Activated T-helper 1 cell treated with Interleukin-2 at 50 U/mL for 16 hours (primary cell): ENCODE measurements around the gene COQ3.

Experiments
- DNase-seq: peaks from one replicate; pipeline ENCODE4 v3.0.0-alpha.2; 2020; ENCODE audit warnings: low read depth

Gene COQ3, protein sequence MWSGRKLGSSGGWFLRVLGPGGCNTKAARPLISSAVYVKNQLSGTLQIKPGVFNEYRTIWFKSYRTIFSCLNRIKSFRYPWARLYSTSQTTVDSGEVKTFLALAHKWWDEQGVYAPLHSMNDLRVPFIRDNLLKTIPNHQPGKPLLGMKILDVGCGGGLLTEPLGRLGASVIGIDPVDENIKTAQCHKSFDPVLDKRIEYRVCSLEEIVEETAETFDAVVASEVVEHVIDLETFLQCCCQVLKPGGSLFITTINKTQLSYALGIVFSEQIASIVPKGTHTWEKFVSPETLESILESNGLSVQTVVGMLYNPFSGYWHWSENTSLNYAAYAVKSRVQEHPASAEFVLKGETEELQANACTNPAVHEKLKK

DNA sequence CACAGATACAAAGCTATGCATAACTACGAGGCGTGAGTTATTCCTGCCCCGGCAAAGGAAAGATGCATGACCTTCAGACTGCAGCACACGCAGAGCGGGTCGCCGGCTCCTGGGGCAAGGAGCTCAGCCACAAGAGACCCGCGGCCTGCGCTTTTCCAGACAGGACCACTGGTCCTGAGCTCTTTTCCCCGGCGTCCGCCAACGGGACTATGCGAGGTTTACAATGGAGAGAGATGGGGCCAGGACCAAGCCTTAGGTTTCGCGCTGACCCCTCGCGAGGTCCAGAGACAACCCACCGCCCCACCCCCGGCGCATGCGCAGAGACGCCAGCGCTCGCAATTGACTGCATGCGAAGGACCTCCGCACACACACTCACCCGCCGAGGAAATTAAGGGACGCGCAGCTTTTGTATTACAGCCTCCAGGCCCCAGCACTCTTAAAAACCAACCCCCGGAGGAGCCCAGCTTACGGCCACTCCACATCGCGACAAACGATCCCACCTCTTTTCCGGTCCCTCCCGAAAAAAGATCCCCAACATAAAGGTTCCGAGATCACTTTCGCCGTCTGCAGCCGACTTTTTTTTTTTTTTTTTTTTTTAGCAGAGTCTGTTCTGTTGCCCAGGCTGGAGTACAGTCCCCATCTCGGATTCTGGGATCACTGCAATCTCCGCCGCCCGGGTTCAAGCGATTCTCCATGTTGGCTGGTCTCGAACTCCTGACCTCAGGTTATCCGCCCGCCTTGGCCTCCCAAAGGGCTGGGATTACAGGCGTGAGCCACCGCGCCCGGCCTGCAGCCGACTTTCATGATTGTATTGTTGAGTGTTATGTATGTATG is at the start of gene COQ3:
Gene COQ3 (minus strand): TSS at position 498 of the 834 bp plus-strand sequence. CDS start 16 bp downstream, at position 482.
- DNase-seq = peak; percentile 49

- DNase-seq = no peak
These were observed 40.9 kb upstream of the COQ3 start for GRCh38 chr6:99434702-99435530.

DNA sequence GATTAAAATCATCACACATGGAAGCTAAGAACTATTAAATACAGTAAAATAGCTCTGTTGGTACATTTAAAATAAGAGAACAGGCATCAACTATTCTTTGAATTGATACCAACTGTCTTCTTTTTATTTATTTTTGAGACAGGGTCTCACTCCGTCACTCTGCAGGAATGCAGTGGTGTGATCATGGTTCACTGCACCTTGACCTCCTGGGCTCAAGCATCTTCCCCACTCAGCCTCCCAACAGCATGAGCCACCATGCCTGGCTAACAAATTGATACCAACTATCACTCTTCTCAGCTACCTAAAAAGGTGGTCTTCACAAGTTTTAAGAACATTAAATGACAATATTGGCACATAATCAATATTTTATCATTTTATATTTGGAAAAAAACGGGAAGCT is 38.9 kb upstream of the COQ3 start:
- DNase-seq = no peak

DNA sequence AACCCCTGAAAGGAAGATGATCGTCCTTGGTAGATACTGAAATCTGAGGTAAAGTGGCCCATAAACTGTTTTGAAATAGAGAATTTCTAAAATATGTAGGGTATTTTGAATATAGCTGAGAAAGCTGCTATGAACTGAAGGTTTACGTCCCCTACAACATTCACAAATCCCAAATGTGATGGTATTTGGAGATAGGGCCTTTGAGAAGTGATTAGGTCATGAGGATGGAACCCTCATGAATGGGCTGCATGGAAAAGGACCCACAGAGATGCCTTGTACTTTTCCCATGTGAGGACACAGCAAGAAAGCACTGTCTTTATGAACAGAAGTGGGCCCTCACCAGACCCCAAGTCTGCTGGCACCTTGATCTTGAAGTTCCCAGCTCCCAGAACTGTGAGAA is 37.9 kb upstream of the COQ3 start:
- no peak for DNase-seq

GRCh38 chr6:99427988-99428387 is 34.0 kb upstream of the COQ3 start:
- DNase-seq = no peak

DNA sequence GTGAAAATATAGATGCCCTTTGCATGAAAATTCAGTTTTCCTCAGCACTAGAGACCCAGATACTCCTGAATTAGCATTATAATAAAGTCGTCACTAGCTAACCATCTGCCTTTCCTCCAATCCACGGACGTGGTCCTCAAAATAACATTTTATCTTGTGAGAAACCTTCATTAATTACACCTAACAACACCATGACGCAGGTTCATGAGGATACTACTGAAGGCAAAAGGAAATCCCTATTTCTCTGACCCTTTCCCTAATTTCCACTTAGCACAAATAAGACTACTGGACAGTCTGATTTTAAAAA is 32.4 kb upstream of the COQ3 start:
- DNase-seq = no peak

DNA sequence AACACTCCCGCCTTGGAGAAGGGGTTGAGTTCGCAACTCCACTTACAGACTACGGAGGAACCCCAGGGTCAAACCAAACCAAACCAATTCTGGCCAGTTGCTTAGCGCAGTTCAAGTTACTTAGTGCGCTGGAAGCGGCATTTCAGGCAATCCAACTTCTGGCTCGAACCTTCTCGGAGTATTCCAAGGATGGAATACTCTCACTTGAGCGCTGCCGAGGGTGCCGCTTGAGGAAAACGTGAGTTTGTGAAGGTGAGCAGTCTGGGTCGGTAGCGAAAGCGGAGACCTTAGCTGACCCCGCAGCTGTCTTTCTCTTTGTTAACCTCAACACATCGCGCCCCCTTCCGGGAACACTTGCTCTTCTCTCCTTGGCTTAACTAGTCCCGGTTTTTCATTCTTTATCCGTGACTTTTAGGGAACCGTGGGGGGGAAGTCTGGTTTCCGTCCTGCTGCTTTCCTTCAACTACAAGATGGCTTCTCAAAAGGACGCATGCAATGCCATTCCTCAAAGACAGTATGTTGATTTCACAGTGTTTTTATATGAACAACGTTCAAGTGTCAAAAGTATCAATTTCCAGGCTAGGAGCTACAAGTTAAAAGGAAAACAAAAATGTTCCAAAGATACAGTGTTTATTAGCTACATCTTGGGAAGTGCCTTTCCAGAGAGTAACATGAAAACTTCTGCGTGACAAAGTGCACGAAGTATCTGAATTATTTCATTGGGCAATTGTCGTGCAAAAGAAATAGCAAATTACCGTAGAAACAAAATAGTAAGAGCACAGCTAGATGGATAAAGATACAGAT is 31.9 kb upstream of the COQ3 start:
- peak; percentile 18 for DNase-seq

DNA sequence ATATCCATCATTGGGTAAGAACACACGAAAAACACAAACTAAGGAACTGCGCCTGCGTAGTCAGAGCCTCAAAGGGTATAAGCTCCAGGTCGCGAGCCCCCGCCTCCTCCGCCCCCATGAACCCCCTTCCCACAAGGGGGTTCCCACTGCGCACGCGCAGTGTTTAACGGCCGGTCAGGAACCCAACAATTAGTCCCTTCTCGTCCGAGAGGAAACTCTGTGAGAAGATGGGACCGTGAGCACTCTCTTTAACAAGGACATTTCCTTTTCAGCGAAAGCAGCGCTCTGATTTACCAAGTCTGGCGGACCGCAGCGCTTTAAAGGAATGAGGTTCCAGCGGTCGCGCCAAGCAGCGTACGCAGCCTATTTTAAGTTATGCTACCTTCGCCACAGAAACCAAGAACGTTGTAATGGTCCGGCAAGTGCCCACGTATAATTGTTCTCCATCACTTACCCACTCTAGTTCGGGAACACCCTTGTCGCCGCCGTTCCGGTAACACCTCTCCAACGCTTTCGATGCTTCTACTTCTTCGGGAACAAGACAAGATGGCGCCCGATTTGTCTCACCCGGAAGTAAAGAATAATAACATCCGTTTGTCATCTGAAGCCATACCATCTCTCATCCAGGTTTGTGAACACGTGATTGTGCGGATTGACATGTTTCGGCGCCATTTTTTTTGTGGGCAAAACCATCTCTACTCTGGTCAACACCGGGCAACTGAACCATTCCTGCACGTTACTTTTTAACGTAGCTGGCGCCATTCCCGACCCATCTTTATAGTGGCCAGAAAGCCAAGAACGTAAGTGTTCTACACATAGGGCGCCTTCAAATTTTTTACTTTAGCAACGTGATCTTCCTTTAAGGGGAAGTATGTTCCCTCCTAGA is 31.0 kb upstream of the COQ3 start, which contains the start of gene PNISR:
Gene PNISR (minus strand): TSS at position 548 of the 886 bp plus-strand sequence. CDS start 10,649 bp downstream, outside the sequence.
- peak; percentile 70 for DNase-seq

GRCh38 chr6:99424022-99424421 is 30.0 kb upstream of the COQ3 start:
- no peak for DNase-seq

DNA sequence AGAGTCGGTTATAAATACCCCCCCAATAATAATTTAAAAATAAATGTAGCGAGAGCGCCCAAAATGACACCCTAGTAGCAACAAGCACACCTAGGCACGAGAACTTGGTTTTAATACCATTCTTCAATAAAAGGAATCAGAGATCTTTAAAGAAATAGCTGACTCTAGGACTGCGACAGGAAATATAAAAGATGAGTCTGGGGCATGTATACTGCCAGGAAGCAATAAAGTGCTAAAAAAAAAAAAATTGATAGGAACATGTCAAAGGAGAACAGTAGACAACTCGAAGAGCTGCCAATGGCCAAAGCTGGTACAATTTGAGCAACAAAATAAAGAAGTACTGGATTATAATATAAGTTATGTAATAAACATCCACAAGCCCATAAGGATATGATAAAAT is 28.9 kb upstream of the COQ3 start:
- no peak for DNase-seq

- no peak for DNase-seq
These were observed 23.1 kb upstream of the COQ3 start for GRCh38 chr6:99416892-99417767.

DNA sequence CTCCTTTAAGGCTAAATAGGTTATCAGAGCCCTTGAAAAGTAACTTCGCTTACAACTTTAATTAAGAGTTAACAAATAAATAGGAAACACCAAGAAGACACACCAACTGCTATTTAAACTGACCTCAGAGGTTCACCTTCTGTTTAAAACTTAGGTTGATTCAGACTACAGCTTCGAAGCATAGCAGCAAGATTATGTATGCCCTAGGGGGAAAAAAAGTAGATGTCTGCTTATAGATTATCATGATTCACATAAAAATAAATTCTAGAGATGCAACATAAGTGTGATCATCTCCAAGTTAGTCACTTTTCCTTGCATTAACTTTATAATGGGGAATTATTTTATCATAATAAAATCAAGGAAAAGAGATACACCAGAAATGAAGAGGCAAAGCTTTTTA is 22.2 kb upstream of the COQ3 start:
- DNase-seq = no peak

- DNase-seq = no peak
These were observed 21.5 kb upstream of the COQ3 start for GRCh38 chr6:99415446-99415845.

- DNase-seq = no peak
These were observed 18.1 kb upstream of the COQ3 start for GRCh38 chr6:99412065-99412464.

- no peak for DNase-seq
These were observed 15.7 kb upstream of the COQ3 start for GRCh38 chr6:99409672-99410071.

DNA sequence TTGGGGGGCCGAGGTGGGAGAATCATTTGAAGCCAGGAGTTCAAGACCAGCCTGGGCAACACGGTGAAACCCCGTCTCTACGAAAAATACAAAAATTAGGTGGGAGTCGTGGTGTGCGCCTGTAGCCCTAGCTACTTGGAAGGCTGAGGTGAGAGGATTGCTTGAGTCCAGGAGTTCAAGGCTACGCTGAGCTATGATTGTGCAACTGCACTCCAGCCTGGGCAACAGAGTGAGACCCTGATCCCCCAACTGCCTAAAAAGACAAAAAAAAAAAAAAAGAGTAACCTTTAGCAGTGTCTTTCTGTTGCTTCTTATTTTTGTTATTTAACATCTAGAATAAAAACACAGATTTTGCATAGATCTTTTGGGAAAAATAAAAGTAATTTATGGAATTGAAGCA is 13.1 kb upstream of the COQ3 start:
- DNase-seq = no peak

GRCh38 chr6:99402448-99402847 is 8.5 kb upstream of the COQ3 start:
- DNase-seq = no peak

GRCh38 chr6:99397287-99397686 is 3.3 kb upstream of the COQ3 start:
- DNase-seq = no peak

GRCh38 chr6:99393366-99393697 is 663 bp downstream of the COQ3 start:
- no peak for DNase-seq

DNA sequence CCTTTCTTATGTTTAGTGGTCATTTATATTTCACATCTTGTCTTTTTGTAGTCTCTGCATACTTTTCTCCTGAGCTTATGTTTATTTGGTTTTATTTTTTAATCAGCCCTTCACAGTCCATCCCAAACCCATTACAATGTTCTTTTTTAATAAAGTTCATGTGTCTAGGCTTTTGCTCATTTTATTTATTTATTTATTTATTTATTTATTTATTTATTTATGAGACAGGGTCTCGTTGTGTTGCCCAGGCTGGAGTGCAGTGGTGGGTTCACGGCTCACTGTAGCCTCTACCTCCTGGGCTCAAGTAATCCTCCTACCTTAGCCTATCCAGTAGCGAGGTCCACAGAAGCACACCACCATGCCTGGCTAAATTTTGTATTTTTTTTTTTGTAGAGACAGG is 3.1 kb downstream of the COQ3 start:
- no peak for DNase-seq
